ENCODE data around the gene TRIM31. TPM values are rescaled to one million over a fixed set of nuclear protein-coding genes. Genes with fewer than 3 reads are reported as not detected.

Gene TRIM31
- total and polyA plus RNA-seq, 10 of the 15 experiments (the other 5 are each of a cell fraction or from before 2014, with no cell fraction given) = 0.09 to 20.5 (median 0.31) TPM; not detected in 3

- FAIRE-seq = no peak
- no peak for ATAC-seq
- TF ChIP-seq ELK1 (IDR thresholded peaks at IDR 0.05; ENCODE audit: low read depth, low read length) (no peak), IRF3 (IDR thresholded peaks at IDR 0.05) (no peak), SMC3 (IDR thresholded peaks at IDR 0.05; ENCODE audit: borderline replicate concordance, low read length) (no peak), BHLHE40 (IDR thresholded peaks at IDR 0.05; ENCODE audit: borderline replicate concordance in 1 of 2, low read depth in 2 of 2, low read length in 1 of 2) (no peak)
- BruUV-seq (replicated peaks) = no TSS peak
- no peak for DNase-seq (ENCODE audit: low read depth, low spot score)
- H2AFZ ChIP-seq (ENCODE audit: control insufficient read depth, low read depth, low read length) = no peak overlapping the region
- no peak overlapping the region for H3K9ac ChIP-seq (ENCODE audit: control insufficient read depth, insufficient read depth, low read length)
- H3K36me3 ChIP-seq (ENCODE audit: control insufficient read depth in 2 of 2, insufficient read depth in 2 of 2, low read length in 1 of 2) = no peaks in the 10 kb centered on the region
- POLR2A ChIA-PET = no interaction called here
- H3K79me2 ChIP-seq (ENCODE audit: control insufficient read depth, insufficient read depth, low read length) = no peaks in the 10 kb centered on the region
- H3K27ac ChIP-seq (ENCODE audit: control insufficient read depth, insufficient read depth) = no peak overlapping the region
- H3K4me1 ChIP-seq (ENCODE audit: control insufficient read depth, insufficient read depth, low read length) = no peaks in the 10 kb centered on the region; the same call in 1 of the 2 replicates
- in situ Hi-C loops (cut with MboI) (no loop called here), intact Hi-C loops (cut with micrococcal nuclease; ENCODE audit: unreplicated experiment) (no loop called here)
- CTCF ChIA-PET = interaction anchor here (1.2 to 3.8 kb wide), 2 partner anchors 15 to 41 kb away, joined by 3 to 28 read pairs; no protein-coding TSS in a partner anchor
- no peaks in the 10 kb centered on the region for H3K9me3 ChIP-seq (replicated peaks; ENCODE audit: control insufficient read depth, insufficient read depth, low read length)
- 28% methylated on average over 7 of the region's 7 CpGs for WGBS (ENCODE audit: insufficient coverage, insufficient replicate concordance, low lambda C conversion rate, missing lambda C conversion rate)
- no peak overlapping the region for H3K4me2 ChIP-seq (ENCODE audit: control insufficient read depth, insufficient read depth)
- no peaks in the 10 kb centered on the region for H4K20me1 ChIP-seq (ENCODE audit: control insufficient read depth, insufficient read depth)
- SMC1A ChIA-PET (ENCODE audit: uncharacterized antibody, unreplicated experiment) = no interaction called here
- RAD21 ChIA-PET (ENCODE audit: unreplicated experiment) = no interaction called here
- H3K27me3 ChIP-seq (replicated peaks in 1 of 2; ENCODE audit: control insufficient read depth in 2 of 2, insufficient read depth in 2 of 2, low read length in 1 of 2) = peaks cover 0 to 3% of the 10 kb centered on the region in 2 experiments; a peak in 2 of 4 replicates
- H3K4me3 ChIP-seq = no peak overlapping the region
Observed at GRCh38 chr6:30145818-30146217, 32.9 kb upstream of the TRIM31 start.

Measured in GM12878 (cell line).